Hepatocyte (in vitro differentiated cells): Measurements from ENCODE around the gene TRANK1. TPM values are rescaled to one million over a fixed set of nuclear protein-coding genes. Genes with fewer than 3 reads are reported as not detected.
"Not testable (repeated sequence)": the region's sequence is repeated elsewhere in the genome, so short reads cannot be mapped to it uniquely, and the experiment has no call there.

Experiments
- DNase-seq: peaks from one replicate; pipeline ENCODE4 v3.0.0-alpha.2; 2016; ENCODE audit warnings: low spot score
- H2AFZ ChIP-seq: fragments of 200-600 bp; sonication (generic); 2 replicates; pipeline ENCODE4 v1.6.0; 2016; ENCODE audit warnings: antibody characterized with exemption, mild to moderate bottlenecking
- H3K27ac ChIP-seq: fragments of 200-600 bp; sonication (generic); 2 replicates; pipeline ENCODE4 v1.5.1; 2016; ENCODE audit warnings: mild to moderate bottlenecking
- H3K27me3 ChIP-seq: fragments of 200-600 bp; sonication (generic); 2 replicates; pipeline ENCODE4 v1.6.1; 2016
- H3K36me3 ChIP-seq: fragments of 200-600 bp; sonication (generic); replicated peaks from 2 replicates; pipeline ENCODE4 v1.5.1; 2016; ENCODE audit warnings: low read depth; ENCODE audit not compliant: insufficient read depth
- H3K4me1 ChIP-seq: fragments of 200-600 bp; sonication (generic); 2 replicates; pipeline ENCODE4 v1.5.1; 2016; ENCODE audit warnings: mild to moderate bottlenecking, moderate library complexity; ENCODE audit not compliant: insufficient read depth
- H3K4me2 ChIP-seq: fragments of 200-600 bp; sonication (generic); 2 replicates; pipeline ENCODE4 v1.6.0; 2016
- H3K4me3 ChIP-seq: fragments of 200-600 bp; sonication (generic); 2 replicates; pipeline ENCODE4 v1.5.1; 2016; ENCODE audit warnings: mild to moderate bottlenecking
- H3K79me2 ChIP-seq: fragments of 200-600 bp; sonication (generic); 2 replicates; pipeline ENCODE4 v1.6.0; 2017; ENCODE audit warnings: mild to moderate bottlenecking
- H3K9me2 ChIP-seq: fragments of 200-600 bp; sonication (generic); replicated peaks from 2 replicates; pipeline ENCODE4 v1.6.0; 2017; ENCODE audit warnings: mild to moderate bottlenecking; ENCODE audit not compliant: insufficient read depth
- H3K9me3 ChIP-seq: fragments of 200-600 bp; sonication (generic); 2 replicates; pipeline ENCODE4 v1.5.1; 2016; ENCODE audit warnings: low read depth, mild to moderate bottlenecking
- H4K20me1 ChIP-seq: fragments of 200-600 bp; sonication (generic); 2 replicates; pipeline ENCODE4 v1.6.0; 2016; ENCODE audit warnings: mild to moderate bottlenecking; ENCODE audit not compliant: insufficient read depth, poor library complexity, severe bottlenecking
- EZH2 ChIP-seq: fragments of 200-600 bp; sonication (generic); IDR thresholded peaks from 2 replicates; pipeline ENCODE4 v1.6.1; 2016; ENCODE audit warnings: antibody characterized with exemption, mild to moderate bottlenecking, borderline replicate concordance
- EZH2phosphoT487 ChIP-seq: fragments of 200-600 bp; sonication (generic); IDR thresholded peaks from one replicate; pipeline ENCODE4 v1.6.1; 2018; ENCODE audit warnings: antibody characterized with exemption, mild to moderate bottlenecking, low read depth, moderate library complexity; ENCODE audit not compliant: unreplicated experiment, severe bottlenecking
- WGBS: methylation state at CpG from one replicate; pipeline ENCODE4 v1.1.6; 2016; ENCODE audit warnings: low lambda C conversion rate; ENCODE audit errors: missing lambda C conversion rate; 5-methylcytosine and 5-hydroxymethylcytosine counted together
- polyA plus RNA-seq: library from polyadenylated mRNA; unstranded; fragments of >200 nt; fragmentation: Nextera tagmentation; extraction: Ambion mirVana; gene quantifications from 2 replicates; pipeline ENCODE4 v1.2.1, GENCODE V29; 2016
- total RNA-seq: library from RNA; depleted of rRNA; stranded (reverse); fragments of >200 nt; gene quantifications from 2 replicates; pipeline ENCODE4 v1.2.3, GENCODE V29; 2014
- TF ChIP-seq, protein P1 (sequence below): fragments of 200-600 bp; sonication (generic); IDR thresholded peaks from 2 replicates; pipeline ENCODE4 v1.5.1; 2016; ENCODE audit warnings: antibody characterized with exemption, mild to moderate bottlenecking; ENCODE audit not compliant: poor library complexity

Gene TRANK1
- total and polyA plus RNA-seq, 2 experiments from 2014 or later = 8.5 to 19.9 TPM

DNA sequence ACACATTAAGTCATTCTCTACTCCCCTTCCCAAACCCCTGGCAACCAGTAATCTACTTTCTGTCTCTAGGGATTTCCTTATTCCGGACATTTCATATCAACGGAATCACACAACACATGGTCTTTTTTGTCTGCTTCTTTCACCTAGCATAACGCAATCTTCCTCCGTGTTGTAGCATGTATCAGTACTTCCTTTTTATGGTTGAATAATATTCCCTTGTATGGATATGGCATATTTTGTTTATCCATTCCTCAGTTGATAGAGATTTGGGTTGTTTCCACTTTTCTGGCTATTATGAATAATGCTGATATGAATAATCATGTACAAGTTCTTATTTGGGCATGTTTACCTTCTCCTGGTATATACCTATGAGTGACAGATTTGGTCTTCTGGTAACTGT lies 63.1 kb downstream of the TRANK1 start:
- no peaks in the 10 kb centered on the region for H3K27me3 ChIP-seq
- H3K9me3 ChIP-seq = no peaks in the 10 kb centered on the region
- TF ChIP-seq, protein P1, sequence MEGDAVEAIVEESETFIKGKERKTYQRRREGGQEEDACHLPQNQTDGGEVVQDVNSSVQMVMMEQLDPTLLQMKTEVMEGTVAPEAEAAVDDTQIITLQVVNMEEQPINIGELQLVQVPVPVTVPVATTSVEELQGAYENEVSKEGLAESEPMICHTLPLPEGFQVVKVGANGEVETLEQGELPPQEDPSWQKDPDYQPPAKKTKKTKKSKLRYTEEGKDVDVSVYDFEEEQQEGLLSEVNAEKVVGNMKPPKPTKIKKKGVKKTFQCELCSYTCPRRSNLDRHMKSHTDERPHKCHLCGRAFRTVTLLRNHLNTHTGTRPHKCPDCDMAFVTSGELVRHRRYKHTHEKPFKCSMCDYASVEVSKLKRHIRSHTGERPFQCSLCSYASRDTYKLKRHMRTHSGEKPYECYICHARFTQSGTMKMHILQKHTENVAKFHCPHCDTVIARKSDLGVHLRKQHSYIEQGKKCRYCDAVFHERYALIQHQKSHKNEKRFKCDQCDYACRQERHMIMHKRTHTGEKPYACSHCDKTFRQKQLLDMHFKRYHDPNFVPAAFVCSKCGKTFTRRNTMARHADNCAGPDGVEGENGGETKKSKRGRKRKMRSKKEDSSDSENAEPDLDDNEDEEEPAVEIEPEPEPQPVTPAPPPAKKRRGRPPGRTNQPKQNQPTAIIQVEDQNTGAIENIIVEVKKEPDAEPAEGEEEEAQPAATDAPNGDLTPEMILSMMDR = no peak
- TF ChIP-seq EZH2 = no peak
- no peak for TF ChIP-seq EZH2phosphoT487
- no peak overlapping the region for H3K4me3 ChIP-seq
- H3K4me2 ChIP-seq = no peak overlapping the region
- WGBS = 99% methylated on average over 4 of the region's 4 CpGs
- H3K79me2 ChIP-seq = no peaks in the 10 kb centered on the region
- no peaks in the 10 kb centered on the region for H4K20me1 ChIP-seq
- H3K9me2 ChIP-seq = no peaks in the 10 kb centered on the region
- H3K27ac ChIP-seq = no peak overlapping the region
- DNase-seq = no peak
- H3K36me3 ChIP-seq = no peaks in the 10 kb centered on the region
- H3K4me1 ChIP-seq = no peaks in the 10 kb centered on the region
- no peak overlapping the region for H2AFZ ChIP-seq

DNA sequence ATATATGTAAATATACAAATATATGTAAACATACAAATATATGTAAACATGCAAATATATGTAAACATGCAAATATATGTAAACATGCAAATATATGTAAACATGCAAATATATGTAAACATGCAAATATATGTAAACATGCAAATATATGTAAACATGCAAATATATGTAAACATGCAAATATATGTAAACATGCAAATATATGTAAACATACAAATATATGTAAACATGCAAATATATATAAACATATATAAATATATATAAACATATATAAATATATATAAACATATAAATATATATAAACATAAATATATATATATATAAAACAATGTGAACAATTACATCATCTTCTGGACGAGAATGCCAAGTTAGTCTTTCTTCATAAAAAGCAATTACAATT lies 65.0 kb downstream of the TRANK1 start:
- H3K27me3 ChIP-seq, H3K9me3 ChIP-seq, H4K20me1 ChIP-seq, H3K79me2 ChIP-seq, DNase-seq, H3K4me1 ChIP-seq, H3K36me3 ChIP-seq, H3K9me2 ChIP-seq, H2AFZ ChIP-seq, H3K4me2 ChIP-seq, H3K4me3 ChIP-seq, H3K27ac ChIP-seq: not testable (repeated sequence)
- 87% methylated on average over 1 of the region's 1 CpG for WGBS

DNA sequence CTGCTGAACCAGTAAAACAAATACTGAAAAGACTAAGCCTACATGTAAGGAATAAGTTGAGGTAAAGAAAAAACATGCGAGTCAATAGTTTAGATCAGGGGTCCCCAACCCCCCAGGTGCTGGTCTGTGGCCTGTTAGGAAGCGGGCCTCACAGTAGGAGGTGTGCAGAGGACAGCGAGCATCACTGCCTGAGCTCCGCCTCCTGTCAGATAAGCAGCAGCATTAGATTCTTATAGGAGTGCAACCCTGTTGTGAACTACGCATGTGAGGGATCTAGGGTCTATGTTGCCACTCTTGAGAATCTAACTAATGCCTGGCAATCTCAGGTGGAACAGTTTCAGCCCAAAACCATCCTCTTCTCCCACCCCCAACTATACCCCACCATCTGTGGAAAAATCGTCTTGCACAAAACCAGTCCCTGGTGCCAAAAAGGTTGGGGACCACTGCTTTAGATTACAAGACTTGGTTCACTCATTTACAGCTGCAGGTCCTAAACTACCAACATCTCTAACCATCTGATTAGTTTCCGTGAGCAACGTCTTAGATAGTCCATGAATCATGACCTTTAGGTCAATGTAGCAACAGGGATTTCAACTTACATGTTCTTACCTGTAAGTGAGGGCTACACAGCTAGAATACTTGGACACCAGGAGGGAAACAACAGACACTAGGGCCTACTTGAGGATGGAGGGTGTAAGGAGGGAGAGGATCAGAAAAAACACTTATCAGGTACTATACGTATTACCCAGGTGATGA lies 66.7 kb downstream of the TRANK1 start:
- H4K20me1 ChIP-seq = no peaks in the 10 kb centered on the region
- TF ChIP-seq, protein P1 = no peak
- TF ChIP-seq EZH2 = no peak
- TF ChIP-seq EZH2phosphoT487 = no peak
- WGBS = 82% methylated on average over 9 of the region's 9 CpGs

DNA sequence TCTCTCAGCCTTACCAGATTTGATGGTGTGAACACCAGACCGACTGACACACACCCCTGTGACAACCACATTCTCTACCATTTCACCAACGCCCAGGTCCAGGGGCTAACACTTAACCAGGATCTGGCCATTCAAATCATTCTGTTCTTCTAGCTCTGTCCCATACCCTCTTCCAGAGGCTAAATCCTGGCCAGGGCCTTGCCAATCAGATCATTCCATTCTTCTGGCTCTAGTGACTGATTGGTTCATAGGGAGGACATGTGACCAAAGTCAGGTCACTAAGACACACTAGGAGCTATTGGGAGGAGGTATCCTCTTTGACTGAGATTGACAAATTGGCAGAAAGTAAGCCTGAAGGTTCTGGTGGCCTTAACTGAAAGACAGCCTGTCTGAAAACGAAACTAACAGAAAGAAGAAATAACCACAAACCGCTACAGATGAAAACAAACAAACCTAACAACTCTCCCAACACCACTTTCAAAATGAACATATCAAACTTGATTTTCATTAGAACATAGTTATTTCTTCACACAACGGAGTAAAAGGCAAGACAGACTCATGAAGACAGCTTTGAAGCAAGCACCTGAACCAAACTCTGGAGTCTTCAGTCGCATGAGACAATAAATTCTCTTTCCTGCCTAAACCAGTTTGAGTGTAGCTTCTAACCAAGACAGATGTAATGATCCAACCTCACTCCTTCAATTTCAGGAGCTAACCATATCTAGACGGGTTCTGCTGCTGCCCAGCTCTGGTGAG lies 68.5 kb downstream of the TRANK1 start:
- H3K9me3 ChIP-seq = no peaks in the 10 kb centered on the region
- no peaks in the 10 kb centered on the region for H3K9me2 ChIP-seq
- DNase-seq = no peak
- no peaks in the 10 kb centered on the region for H3K4me1 ChIP-seq
- no peak overlapping the region for H2AFZ ChIP-seq
- 92% methylated on average over 7 of the region's 7 CpGs for WGBS
- no peaks in the 10 kb centered on the region for H4K20me1 ChIP-seq
- TF ChIP-seq EZH2phosphoT487 = no peak
- TF ChIP-seq, protein P1 = no peak
- no peak for TF ChIP-seq EZH2
- H3K27ac ChIP-seq = no peak overlapping the region
- no peak overlapping the region for H3K4me3 ChIP-seq
- no peaks in the 10 kb centered on the region for H3K27me3 ChIP-seq
- no peaks in the 10 kb centered on the region for H3K36me3 ChIP-seq
- H3K79me2 ChIP-seq = no peaks in the 10 kb centered on the region
- no peak overlapping the region for H3K4me2 ChIP-seq

More for the DNA sequence above, 66.7 kb downstream of the TRANK1 start:
- Histone ChIP-seq H3K79me2 (no peaks in the 10 kb centered on the region), H3K9me3 (no peaks in the 10 kb centered on the region), H3K27me3 (no peaks in the 10 kb centered on the region), H3K27ac (no peak overlapping the region), H3K36me3 (no peaks in the 10 kb centered on the region), H3K4me3 (no peak overlapping the region), H3K4me1 (no peaks in the 10 kb centered on the region), H3K4me2 (no peak overlapping the region), H2AFZ (no peak overlapping the region), H3K9me2 (no peaks in the 10 kb centered on the region)
- DNase-seq = no peak
